Heart left ventricle (tissue), 16 donors: Measurements from ENCODE around the gene HDGFL3. TPM values are rescaled to one million over a fixed set of nuclear protein-coding genes. Genes with fewer than 3 reads are reported as not detected.
"Not testable (repeated sequence)": the region's sequence is repeated elsewhere in the genome, so short reads cannot be mapped to it uniquely, and the experiment has no call there.

Source experiments
- ATAC-seq, 4 donors: fragments of 200-7000 bp; cut with Tn5 transposase; one replicate each; pipeline ENCODE4 v1.9.1; 2020 to 2022; ENCODE audit warnings: moderate library complexity in 4 of 4, mild to moderate bottlenecking in 3 of 4, moderate number of reproducible peaks in 1 of 4
- DNase-seq, 5 donors: peaks; one replicate each; pipeline ENCODE4 v3.0.0-alpha.2; 2020
- H3K27ac ChIP-seq, 12 donors: fragments of 200-600 bp; sonication (generic) in 4 of 12; one replicate each; pipeline versions ENCODE4 v1.5.0 to v1.8.0; 2016 to 2022; ENCODE audit warnings: mild to moderate bottlenecking in 2 of 12
- H3K27me3 ChIP-seq, 9 donors: fragments of 200-600 bp; sonication (generic) in 2 of 9; one replicate each; pipeline versions ENCODE4 v1.5.1 to v1.8.0; 2016 to 2022; ENCODE audit warnings: mild to moderate bottlenecking in 3 of 9
- H3K36me3 ChIP-seq, 9 donors: fragments of 200-600 bp; sonication (generic) in 2 of 9; one replicate each; pipeline versions ENCODE4 v1.5.0 to v1.8.0; 2018 to 2022; ENCODE audit warnings: mild to moderate bottlenecking in 2 of 9
- H3K4me1 ChIP-seq, 12 donors: fragments of 200-600 bp; sonication (generic) in 4 of 12; one replicate each; pipeline versions ENCODE4 v1.5.0 to v1.8.0; 2016 to 2022; ENCODE audit warnings: mild to moderate bottlenecking in 3 of 12
- H3K4me3 ChIP-seq, 12 donors: fragments of 200-600 bp; sonication (generic) in 4 of 12; one replicate each; pipeline versions ENCODE4 v1.5.0 to v1.8.0; 2017 to 2022; ENCODE audit warnings: mild to moderate bottlenecking in 9 of 12, moderate library complexity in 4 of 12
- H3K9me3 ChIP-seq, 12 donors: fragments of 200-600 bp; sonication (generic) in 4 of 12; one replicate each; pipeline versions ENCODE4 v1.5.0 to v1.8.0; 2016 to 2022; ENCODE audit warnings: mild to moderate bottlenecking in 1 of 12
- CTCF ChIP-seq, 12 donors: fragments of 200-600 bp; sonication (generic) in 4 of 12; IDR thresholded peaks; one replicate each; pipeline versions ENCODE4 v1.5.0 to v1.8.0; 2018 to 2022; ENCODE audit warnings: antibody characterized with exemption in 12 of 12, mild to moderate bottlenecking in 5 of 12
- POLR2A ChIP-seq, 2 donors: fragments of 450-650 bp; IDR thresholded peaks; one replicate each; pipeline ENCODE4 v1.6.1; 2017; ENCODE audit warnings: antibody characterized with exemption in 2 of 2, mild to moderate bottlenecking in 2 of 2, moderate library complexity in 2 of 2
- WGBS, 4 donors: extraction: QIAGEN DNeasy Blood & Tissue Kit in 2 of 4; methylation state at CpG; one replicate each; pipeline versions ENCODE4 v1.1.5 to v1.1.7; 2013 to 2018; 5-methylcytosine and 5-hydroxymethylcytosine counted together
- intact Hi-C, 10 donors: fragments of 100-400 bp; cut with DNase I; formaldehyde crosslinking; loops; one replicate each; pipeline versions ENCODE4 v1.11.1 to v1.14.2; 2022
- polyA plus RNA-seq, 2 donors: library from polyadenylated mRNA; stranded (reverse); fragments of 200-250 nt; gene quantifications; one replicate each; pipeline ENCODE4 v1.2.3, GENCODE V29; 2013
- total RNA-seq, 9 donors: library from RNA; depleted of rRNA in 2 of 9; stranded (reverse); fragments of >200 nt in 2 of 9; fragmentation: NEBNext Ultra II Directional in 3 of 9; extraction: Animal tissue kit (Norgen Biotek cat#: 25700) in 3 of 9; gene quantifications; one replicate each; pipeline versions ENCODE4 v1.1.0 to v1.2.4, GENCODE V29; 2016 to 2023
- donor health status: ischemic (EF 13 %, LVEDD 7.1; RV severe dilation, severe dysfunction).
- donor health status: healthy with polysubstance abuse.
- donor health status: DM: no; HTN: yes; CAD: no.
- donor health status: DM: no; HTN: no; CAD: no.
- donor health status: ischemic (EF 25% LVEDD 6.9; RV normal size, moderate dysfunction).
- donor health status: ischemic (EF 25% LVEDD 5.7; RV mildly dilated, moderate dysfunction).
- donor health status: healthy.
- donor health status: DM: yes; HTN: yes; CAD: no.
- donor health status: ischemic (EF 35%, LVEDD 5.7; RV mildly dilated, moderate dysfunction).
- donor health status: nonischemic (EF 11% LVEDD 7.7; RV severe dilation, severe dysfunction).
- donor health status: DM: yes; HTN: yes; CAD: no.
- donor health status: PGD.
- donor health status: ischemic (EF 29% LVEDD 5.4; RV normal size, mild dysfunction).
- donor health status: nonischemic (EF 23%, LVEDD 6.1; RV moderate dilation, normal function).

The HDGFL3 gene
- total and polyA plus RNA-seq, 11 donors, result 9.6 to 50.7 (median 33.9) TPM

GRCh38 chr15:83144771-83145170 is 62.9 kb downstream of the HDGFL3 start:
- WGBS, 4 donors, result 90 to 94% (median 91%) methylated on average over 3 of the region's 3 CpGs
- H3K9me3 ChIP-seq, result peaks cover 0 to 7% (median 0%) of the 10 kb centered on the region in 12 donors
- H3K27ac ChIP-seq, result no peak overlapping the region
- no peaks in the 10 kb centered on the region for H3K27me3 ChIP-seq
- DNase-seq (no peak), ATAC-seq (no peak)
- TF ChIP-seq POLR2A (IDR thresholded peaks at IDR 0.05) (no peak), CTCF (IDR thresholded peaks at IDR 0.05) (no peak)
- intact Hi-C loops, result loop anchor here in 1 of 10 donors (10.0 kb wide), 1 partner anchor 50 kb away; no protein-coding TSS in a partner anchor
- no peaks in the 10 kb centered on the region for H3K4me1 ChIP-seq
- H3K4me3 ChIP-seq, result no peak overlapping the region
- H3K36me3 ChIP-seq, result peaks cover 0 to 90% (median 48%) of the 10 kb centered on the region in 9 donors

GRCh38 chr15:83142151-83142550 is 65.5 kb downstream of the HDGFL3 start:
- intact Hi-C loops, result loop anchor here in 1 of 10 donors (10.0 kb wide), 1 partner anchor 53 kb away; no protein-coding TSS in a partner anchor
- 95 to 99% (median 97%) methylated on average over 3 of the region's 3 CpGs for WGBS, 4 donors
- H3K36me3 ChIP-seq, result peaks cover 0 to 91% (median 56%) of the 10 kb centered on the region in 9 donors
- not testable (repeated sequence) for H3K9me3 ChIP-seq, ATAC-seq, H3K27ac ChIP-seq, H3K4me1 ChIP-seq, H3K4me3 ChIP-seq, H3K27me3 ChIP-seq, DNase-seq

GRCh38 chr15:83132861-83133523 is 74.6 kb downstream of the HDGFL3 start:
- DNase-seq (no peak), ATAC-seq (no peak)
- no peaks in the 10 kb centered on the region for H3K9me3 ChIP-seq
- no peaks in the 10 kb centered on the region for H3K27me3 ChIP-seq
- H3K4me3 ChIP-seq, result no peak overlapping the region
- no peak overlapping the region for H3K27ac ChIP-seq
- intact Hi-C loops, result loop anchor here in 1 of 10 donors (10.0 kb wide), 1 partner anchor 62 kb away; no protein-coding TSS in a partner anchor
- 84 to 91% (median 90%) methylated on average over 4 of the region's 4 CpGs for WGBS, 4 donors
- TF ChIP-seq POLR2A (IDR thresholded peaks at IDR 0.05) (no peak), CTCF (IDR thresholded peaks at IDR 0.05) (no peak)
- peaks cover 0 to 5% (median 0%) of the 10 kb centered on the region in 12 donors for H3K4me1 ChIP-seq
- peaks cover 0 to 96% (median 53%) of the 10 kb centered on the region in 9 donors for H3K36me3 ChIP-seq

DNA sequence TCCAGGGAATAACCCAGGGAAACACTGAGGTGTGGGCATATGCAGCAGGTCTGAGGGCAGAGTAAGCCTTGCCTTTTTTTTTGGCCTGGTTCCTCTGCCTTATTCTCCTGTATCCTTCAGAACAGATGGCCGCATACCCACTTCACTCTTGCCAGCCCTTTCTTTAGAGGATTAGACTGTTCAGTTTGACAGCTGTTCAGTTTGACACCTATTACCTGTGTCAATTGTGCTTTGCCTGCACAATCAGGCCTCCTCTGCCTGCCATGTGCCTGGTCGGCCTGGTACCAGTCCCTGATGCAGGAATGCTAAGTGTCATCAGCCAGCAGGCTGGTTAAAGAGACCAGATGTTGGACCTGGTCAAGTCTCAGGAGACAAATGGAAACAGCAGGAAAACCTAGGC is 77.8 kb downstream of the HDGFL3 start:
- no peaks in the 10 kb centered on the region for H3K27me3 ChIP-seq

More for the DNA sequence above, 77.8 kb downstream of the HDGFL3 start:
- no peak overlapping the region for H3K27ac ChIP-seq
- peaks cover 0 to 5% (median 0%) of the 10 kb centered on the region in 12 donors for H3K4me1 ChIP-seq
- H3K4me3 ChIP-seq, result no peak overlapping the region
- peaks cover 0 to 88% (median 30%) of the 10 kb centered on the region in 9 donors for H3K36me3 ChIP-seq
- ATAC-seq, result no peak
- 73 to 85% (median 82%) methylated on average over 2 of the region's 2 CpGs for WGBS, 4 donors
- H3K9me3 ChIP-seq, result no peaks in the 10 kb centered on the region
- intact Hi-C loops, result loop anchor here in 1 of 10 donors (10.0 kb wide), 1 partner anchor 65 kb away; no protein-coding TSS in a partner anchor
- no peak for TF ChIP-seq POLR2A (IDR thresholded peaks at IDR 0.05)
- no peak for TF ChIP-seq CTCF (IDR thresholded peaks at IDR 0.05)
- no peak for DNase-seq
